NT2/D1 (cell line): Measurements from ENCODE around the gene CEBPE.

Experiments used
- DNase-seq: peaks from one replicate; pipeline ENCODE4 v3.0.0-alpha.2; 2011; ENCODE audit warnings: low read depth, low spot score
- H3K27me3 ChIP-seq: 2 replicates; pipeline ENCODE4 v1.6.0; 2011; ENCODE audit warnings: mild to moderate bottlenecking; ENCODE audit not compliant: insufficient read length, insufficient read depth
- H3K36me3 ChIP-seq: 2 replicates; pipeline ENCODE4 v1.6.1; 2011; ENCODE audit warnings: mild to moderate bottlenecking, low read length, mixed read lengths; ENCODE audit not compliant: insufficient read depth, insufficient read length
- H3K4me1 ChIP-seq: 2 replicates; pipeline ENCODE4 v1.5.1; 2011; ENCODE audit not compliant: insufficient read depth, insufficient read length
- H3K4me3 ChIP-seq: 2 replicates; pipeline ENCODE4 v1.5.1; 2011; ENCODE audit warnings: low read depth; ENCODE audit not compliant: insufficient read length
- H3K9ac ChIP-seq: 2 replicates; pipeline ENCODE4 v1.6.0; 2011; ENCODE audit warnings: low read depth; ENCODE audit not compliant: insufficient read length
- H3K9me3 ChIP-seq: 2 replicates; pipeline ENCODE4 v1.5.1; 2011; ENCODE audit warnings: mild to moderate bottlenecking, low read length; ENCODE audit not compliant: insufficient read depth
- SUZ12 ChIP-seq: IDR thresholded peaks from 2 replicates; pipeline ENCODE4 v1.6.1; 2011; ENCODE audit not compliant: insufficient read length, insufficient read depth; ENCODE audit errors: extremely low read depth
- YY1 ChIP-seq: IDR thresholded peaks from 2 replicates; pipeline ENCODE4 v1.6.1; 2011; ENCODE audit not compliant: insufficient read length, insufficient read depth
- ZNF274 ChIP-seq: IDR thresholded peaks from 2 replicates; pipeline ENCODE4 v1.6.1; 2011; ENCODE audit warnings: mild to moderate bottlenecking, low read depth, low read length

Gene CEBPE

GRCh38 chr14:23070262-23071129 is 48.6 kb downstream of the CEBPE start:
- Histone ChIP-seq H3K4me3 (peak overlapping the region; percentile 84), H3K9ac (peak overlapping the region; percentile 91), H3K27me3 (no peaks in the 10 kb centered on the region), H3K4me1 (peaks cover 24% of the 10 kb centered on the region), H3K9me3 (no peaks in the 10 kb centered on the region), H3K36me3 (peaks cover 76% of the 10 kb centered on the region)
- DNase-seq: no peak
- no peak for TF ChIP-seq SUZ12

- H3K4me1 ChIP-seq: peaks cover 24% of the 10 kb centered on the region
- no peak for DNase-seq
- TF ChIP-seq YY1 (no peak), ZNF274 (no peak), SUZ12 (no peak)
- H3K27me3 ChIP-seq: no peaks in the 10 kb centered on the region
- peak overlapping the region; percentile 15 for H3K4me3 ChIP-seq
- peaks cover 77% of the 10 kb centered on the region for H3K36me3 ChIP-seq
- H3K9me3 ChIP-seq: no peaks in the 10 kb centered on the region
- peak overlapping the region; percentile 27 for H3K9ac ChIP-seq
Measured at GRCh38 chr14:23069413-23069806, 49.6 kb downstream of the CEBPE start.

- H3K9ac ChIP-seq: peak overlapping the region; percentile 27
- DNase-seq: peak; percentile 72
- H3K27me3 ChIP-seq: no peaks in the 10 kb centered on the region
- no peaks in the 10 kb centered on the region for H3K9me3 ChIP-seq
- H3K4me1 ChIP-seq: peaks cover 24% of the 10 kb centered on the region
- TF ChIP-seq YY1 (no peak), SUZ12 (no peak), ZNF274 (no peak)
- no peak overlapping the region for H3K4me3 ChIP-seq
- peaks cover 77% of the 10 kb centered on the region for H3K36me3 ChIP-seq
Measured at GRCh38 chr14:23068789-23069412, 50.2 kb downstream of the CEBPE start.

GRCh38 chr14:23067847-23068788 is 50.9 kb downstream of the CEBPE start:
- DNase-seq: no peak
- Histone ChIP-seq H3K9me3 (no peaks in the 10 kb centered on the region), H3K9ac (no peak overlapping the region), H3K4me3 (no peak overlapping the region), H3K4me1 (peaks cover 24% of the 10 kb centered on the region), H3K36me3 (peaks cover 78% of the 10 kb centered on the region), H3K27me3 (no peaks in the 10 kb centered on the region)
- TF ChIP-seq YY1 (no peak), SUZ12 (no peak), ZNF274 (no peak)
